ENCODE data around the gene ZNF423. TPM values are rescaled to one million over a fixed set of nuclear protein-coding genes. Genes with fewer than 3 reads are reported as not detected.

The ZNF423 gene
- total and polyA plus RNA-seq, 2 experiments from 2014 or later, result 12.3 to 22.2 TPM

GRCh38 chr16:49850558-49851467 lies 5.1 kb downstream of the ZNF423 start:
- no peak for TF ChIP-seq CTCF (IDR thresholded peaks at IDR 0.05; ENCODE audit: low read depth, low read length)
- no peak for DNase-seq (ENCODE audit: low read depth in 1 of 2, low spot score in 1 of 2)
- Histone ChIP-seq H3K9me3 (ENCODE audit: low read depth) (no peaks in the 10 kb centered on the region), H3K27ac (no peak overlapping the region), H3K27me3 (no peaks in the 10 kb centered on the region), H3K4me3 (no peak overlapping the region), H3K36me3 (no peaks in the 10 kb centered on the region), H3K4me1 (ENCODE audit: low read depth) (peaks cover 30% of the 10 kb centered on the region)

- TF ChIP-seq CTCF (IDR thresholded peaks at IDR 0.05; ENCODE audit: low read depth, low read length), result no peak
- Histone ChIP-seq H3K4me1 (ENCODE audit: low read depth) (peaks cover 30% of the 10 kb centered on the region), H3K4me3 (no peak overlapping the region), H3K27ac (no peak overlapping the region), H3K9me3 (ENCODE audit: low read depth) (no peaks in the 10 kb centered on the region), H3K27me3 (no peaks in the 10 kb centered on the region), H3K36me3 (no peaks in the 10 kb centered on the region)
- DNase-seq (ENCODE audit: low read depth in 1 of 2, low spot score in 1 of 2), result no peak
These were observed 6.2 kb downstream of the ZNF423 start for GRCh38 chr16:49849754-49850108.

GRCh38 chr16:49849037-49849753 lies 6.7 kb downstream of the ZNF423 start:
- H3K4me1 ChIP-seq (ENCODE audit: low read depth), result peaks cover 28% of the 10 kb centered on the region
- H3K27ac ChIP-seq, result no peak overlapping the region

GRCh38 chr16:49848530-49848929 lies 7.4 kb downstream of the ZNF423 start:
- Histone ChIP-seq H3K27ac (no peak overlapping the region), H3K27me3 (no peaks in the 10 kb centered on the region), H3K4me1 (ENCODE audit: low read depth) (peaks cover 21% of the 10 kb centered on the region), H3K36me3 (no peaks in the 10 kb centered on the region), H3K4me3 (no peak overlapping the region), H3K9me3 (ENCODE audit: low read depth) (no peaks in the 10 kb centered on the region)
- TF ChIP-seq CTCF (IDR thresholded peaks at IDR 0.05; ENCODE audit: low read depth, low read length), result no peak
- no peak for DNase-seq (ENCODE audit: low read depth in 1 of 2, low spot score in 1 of 2)

More at GRCh38 chr16:49849037-49849753, 6.7 kb downstream of the ZNF423 start:
- Histone ChIP-seq H3K9me3 (ENCODE audit: low read depth) (no peaks in the 10 kb centered on the region), H3K27me3 (no peaks in the 10 kb centered on the region), H3K4me3 (no peak overlapping the region), H3K36me3 (no peaks in the 10 kb centered on the region)
- DNase-seq (ENCODE audit: low read depth in 1 of 2, low spot score in 1 of 2), result no peak
- no peak for TF ChIP-seq CTCF (IDR thresholded peaks at IDR 0.05; ENCODE audit: low read depth, low read length)

DNA sequence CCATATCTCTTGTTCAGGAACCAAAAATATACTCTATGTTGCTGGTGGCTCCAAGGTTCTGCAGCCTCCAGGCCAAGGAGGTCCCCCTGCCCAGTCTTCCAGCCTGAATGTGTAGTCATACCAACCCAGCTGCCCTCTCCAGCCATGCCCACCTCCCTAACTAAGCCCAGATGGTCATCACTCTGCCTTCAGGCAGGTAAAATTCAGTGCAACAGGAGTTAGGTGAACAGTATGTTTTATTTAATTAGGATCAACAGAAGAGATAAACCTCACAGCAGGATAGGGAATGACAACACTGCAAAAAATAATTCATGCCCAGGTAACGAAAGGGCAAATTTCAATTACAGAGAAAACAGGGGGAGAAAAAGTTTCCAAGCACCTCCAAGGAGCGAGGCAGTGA lies 9.1 kb downstream of the ZNF423 start:
- H3K4me1 ChIP-seq (ENCODE audit: low read depth), result peaks cover 10% of the 10 kb centered on the region

More for the DNA sequence above, 9.1 kb downstream of the ZNF423 start:
- no peak for TF ChIP-seq CTCF (IDR thresholded peaks at IDR 0.05; ENCODE audit: low read depth, low read length)
- H3K27ac ChIP-seq, result no peak overlapping the region
- H3K36me3 ChIP-seq, result no peaks in the 10 kb centered on the region
- no peaks in the 10 kb centered on the region for H3K9me3 ChIP-seq (ENCODE audit: low read depth)
- no peak overlapping the region for H3K4me3 ChIP-seq
- H3K27me3 ChIP-seq, result no peaks in the 10 kb centered on the region
- DNase-seq (ENCODE audit: low read depth in 1 of 2, low spot score in 1 of 2), result no peak
